WTC11 (cell line): ENCODE measurements around the gene ADIG. TPM values are rescaled to one million over a fixed set of nuclear protein-coding genes. Genes with fewer than 3 reads are reported as not detected.

Experiments
- ATAC-seq: fragments of 200-7000 bp; cut with Tn5 transposase; 2 replicates; pipeline ENCODE4 v1.10.0; 2021; ENCODE audit warnings: mild to moderate bottlenecking, moderate library complexity
- CTCF ChIA-PET: fragments of 300-600 bp; sonication (Branson Sonifier 250); formaldehyde crosslinking; loops from one replicate; lab custom pipeline; 2021; ENCODE audit warnings: antibody characterized with exemption; lab: Charles Lee
- POLR2A ChIA-PET: fragments of 350-600 bp; sonication (Branson Sonifier 250); formaldehyde crosslinking; loops from one replicate; lab custom pipeline; 2021; ENCODE audit warnings: antibody characterized with exemption; lab: Charles Lee
- DNase-seq: peaks from one replicate; pipeline ENCODE4 v3.0.0; 2021; ENCODE audit warnings: low spot score
- H3K27ac Mint-ChIP-seq: 2 replicates; pipeline ENCODE4 v1.8.0; 2021; ENCODE audit warnings: mixed read lengths
- H3K27me3 Mint-ChIP-seq: 2 replicates; pipeline ENCODE4 v1.8.0; 2021; ENCODE audit warnings: low read depth, mild to moderate bottlenecking, moderate library complexity, mixed read lengths
- H3K36me3 Mint-ChIP-seq: 2 replicates; pipeline ENCODE4 v1.8.0; 2021; ENCODE audit warnings: mixed read lengths
- H3K4me1 Mint-ChIP-seq: 2 replicates; pipeline ENCODE4 v1.8.0; 2022; ENCODE audit warnings: mixed read lengths
- H3K4me3 Mint-ChIP-seq: 2 replicates; pipeline ENCODE4 v1.8.0; 2021; ENCODE audit warnings: mild to moderate bottlenecking, moderate library complexity, mixed read lengths
- H3K9me3 Mint-ChIP-seq: 2 replicates; pipeline ENCODE4 v1.8.0; 2021; ENCODE audit warnings: mixed read lengths
- AFF4 ChIP-seq: sonication (generic); formaldehyde crosslinking; IDR thresholded peaks from 2 replicates; pipeline ENCODE4 v1.8.1; 2023; ENCODE audit warnings: mild to moderate bottlenecking, missing genetic modification reagents, borderline replicate concordance
- ATF6 ChIP-seq: sonication (generic); formaldehyde crosslinking; IDR thresholded peaks from 2 replicates; pipeline ENCODE4 v1.8.1; 2023; ENCODE audit warnings: mild to moderate bottlenecking, missing genetic modification reagents
- CREM ChIP-seq: sonication (generic); formaldehyde crosslinking; IDR thresholded peaks from 2 replicates; pipeline ENCODE4 v1.8.1; 2022; ENCODE audit warnings: mild to moderate bottlenecking, missing genetic modification reagents, moderate library complexity
- E2F1 ChIP-seq: sonication (generic); formaldehyde crosslinking; IDR thresholded peaks from 2 replicates; pipeline ENCODE4 v1.8.0; 2022; ENCODE audit warnings: mild to moderate bottlenecking, missing genetic modification reagents
- E2F4 ChIP-seq: sonication (generic); formaldehyde crosslinking; IDR thresholded peaks from 2 replicates; pipeline ENCODE4 v1.8.1; 2022; ENCODE audit warnings: low read depth, mild to moderate bottlenecking, moderate library complexity, missing genetic modification reagents, borderline replicate concordance
- FOXP1 ChIP-seq: sonication (generic); formaldehyde crosslinking; IDR thresholded peaks from 2 replicates; pipeline ENCODE4 v1.8.0; 2022; ENCODE audit warnings: missing genetic modification reagents, mild to moderate bottlenecking, moderate library complexity, borderline replicate concordance
- FOXP4 ChIP-seq: sonication (generic); formaldehyde crosslinking; IDR thresholded peaks from 2 replicates; pipeline ENCODE4 v1.8.0; 2022; ENCODE audit warnings: mild to moderate bottlenecking, missing genetic modification reagents
- GRHL2 ChIP-seq: fragments of 250-450 bp; sonication (Bioruptor Pico); IDR thresholded peaks from 2 replicates; pipeline ENCODE4 v1.8.0; 2022; ENCODE audit warnings: mild to moderate bottlenecking, moderate library complexity; ENCODE audit not compliant: insufficient replicate concordance, severe bottlenecking
- GTF2I ChIP-seq: fragments of 250-450 bp; sonication (Bioruptor Pico); conservative IDR thresholded peaks from 2 replicates; pipeline ENCODE4 v1.4.0; 2021; ENCODE audit warnings: mild to moderate bottlenecking
- IRF1 ChIP-seq: sonication (generic); formaldehyde crosslinking; IDR thresholded peaks from 2 replicates; pipeline ENCODE4 v1.8.0; 2023; ENCODE audit warnings: missing genetic modification reagents
- IRF2 ChIP-seq: sonication (generic); formaldehyde crosslinking; IDR thresholded peaks from 2 replicates; pipeline ENCODE4 v1.8.0; 2022; ENCODE audit warnings: low read depth, missing genetic modification reagents, borderline replicate concordance
- NR2C2 ChIP-seq: sonication (generic); formaldehyde crosslinking; IDR thresholded peaks from 2 replicates; pipeline ENCODE4 v1.8.0; 2022; ENCODE audit warnings: mild to moderate bottlenecking, missing genetic modification reagents
- OVOL2 ChIP-seq: fragments of 250-450 bp; sonication (Bioruptor Pico); IDR thresholded peaks from 2 replicates; pipeline ENCODE4 v1.9.0; 2021; ENCODE audit warnings: mild to moderate bottlenecking, borderline replicate concordance
- SMAD4 ChIP-seq: sonication (generic); formaldehyde crosslinking; IDR thresholded peaks from 2 replicates; pipeline ENCODE4 v1.8.0; 2022; ENCODE audit warnings: mild to moderate bottlenecking, missing genetic modification reagents
- TCF7 ChIP-seq: sonication (generic); formaldehyde crosslinking; IDR thresholded peaks from 2 replicates; pipeline ENCODE4 v1.8.0; 2022; ENCODE audit warnings: mild to moderate bottlenecking, low read depth, missing genetic modification reagents, moderate library complexity
- TEAD4 ChIP-seq: sonication (generic); formaldehyde crosslinking; IDR thresholded peaks from 2 replicates; pipeline ENCODE4 v1.8.0; 2022; ENCODE audit warnings: mild to moderate bottlenecking, missing genetic modification reagents
- ZBTB43 ChIP-seq: sonication (generic); formaldehyde crosslinking; IDR thresholded peaks from 2 replicates; pipeline ENCODE4 v1.8.1; 2023; ENCODE audit warnings: mild to moderate bottlenecking, missing genetic modification reagents
- ZNF138 ChIP-seq: sonication (generic); formaldehyde crosslinking; conservative IDR thresholded peaks from 2 replicates; pipeline ENCODE4 v1.8.1; 2022; ENCODE audit warnings: mild to moderate bottlenecking, moderate library complexity, missing genetic modification reagents
- ZNF416 ChIP-seq: fragments of 250-450 bp; sonication (Bioruptor Pico); IDR thresholded peaks from 2 replicates; pipeline ENCODE4 v1.9.0; 2021; ENCODE audit warnings: mild to moderate bottlenecking, inconsistent platforms
- ZNF512 ChIP-seq: sonication (generic); formaldehyde crosslinking; IDR thresholded peaks from 2 replicates; pipeline ENCODE4 v1.8.1; 2022; ENCODE audit warnings: missing genetic modification reagents, borderline replicate concordance
- total RNA-seq: library from RNA; stranded (reverse); gene quantifications from 3 replicates; pipeline ENCODE4 v1.2.3, GENCODE V29; 2021

The ADIG gene
- total RNA-seq, 1 experiment from 2014 or later = not detected

GRCh38 chr20:38557174-38557573, 23.8 kb upstream of the ADIG start:
- H3K36me3 Mint-ChIP-seq = peaks cover 34% of the 10 kb centered on the region
- ChIA-PET CTCF (no interaction called here), POLR2A (no interaction called here)
- DNase-seq (no peak), ATAC-seq (no peak)
- no peaks in the 10 kb centered on the region for H3K9me3 Mint-ChIP-seq
- H3K27ac Mint-ChIP-seq = no peak overlapping the region
- no peaks in the 10 kb centered on the region for H3K4me1 Mint-ChIP-seq
- H3K4me3 Mint-ChIP-seq = no peak overlapping the region
- TF ChIP-seq TEAD4 (no peak), ZNF416 (no peak), SMAD4 (CRISPR knock-in tag) (no peak), AFF4 (CRISPR knock-in tag) (no peak), IRF2 (no peak), FOXP1 (no peak), GRHL2 (CRISPR knock-in tag) (no peak), NR2C2 (CRISPR knock-in tag) (no peak), E2F4 (CRISPR knock-in tag) (no peak), IRF1 (CRISPR knock-in tag) (no peak), ZNF512 (CRISPR knock-in tag) (no peak), TCF7 (CRISPR knock-in tag) (no peak), CREM (CRISPR knock-in tag) (no peak), FOXP4 (CRISPR knock-in tag) (no peak), E2F1 (CRISPR knock-in tag) (no peak), ZBTB43 (CRISPR knock-in tag) (no peak), ZNF138 (no peak), ATF6 (CRISPR knock-in tag) (no peak), GTF2I (CRISPR knock-in tag) (no peak), OVOL2 (no peak)
- no peaks in the 10 kb centered on the region for H3K27me3 Mint-ChIP-seq
